HG03045 (cell line): ENCODE results near the gene PCDHB9.
"Not testable (repeated sequence)": the region's sequence is repeated elsewhere in the genome, so short reads cannot be mapped to it uniquely, and the experiment has no call there.

Source experiments
- ATAC-seq: cut with Tn5 transposase; IDR thresholded peaks from one replicate; pipeline ENCODE4 v1.9.1; 2021; ENCODE audit warnings: mild to moderate bottlenecking, moderate library complexity; ENCODE audit not compliant: unreplicated experiment

The PCDHB9 gene

DNA sequence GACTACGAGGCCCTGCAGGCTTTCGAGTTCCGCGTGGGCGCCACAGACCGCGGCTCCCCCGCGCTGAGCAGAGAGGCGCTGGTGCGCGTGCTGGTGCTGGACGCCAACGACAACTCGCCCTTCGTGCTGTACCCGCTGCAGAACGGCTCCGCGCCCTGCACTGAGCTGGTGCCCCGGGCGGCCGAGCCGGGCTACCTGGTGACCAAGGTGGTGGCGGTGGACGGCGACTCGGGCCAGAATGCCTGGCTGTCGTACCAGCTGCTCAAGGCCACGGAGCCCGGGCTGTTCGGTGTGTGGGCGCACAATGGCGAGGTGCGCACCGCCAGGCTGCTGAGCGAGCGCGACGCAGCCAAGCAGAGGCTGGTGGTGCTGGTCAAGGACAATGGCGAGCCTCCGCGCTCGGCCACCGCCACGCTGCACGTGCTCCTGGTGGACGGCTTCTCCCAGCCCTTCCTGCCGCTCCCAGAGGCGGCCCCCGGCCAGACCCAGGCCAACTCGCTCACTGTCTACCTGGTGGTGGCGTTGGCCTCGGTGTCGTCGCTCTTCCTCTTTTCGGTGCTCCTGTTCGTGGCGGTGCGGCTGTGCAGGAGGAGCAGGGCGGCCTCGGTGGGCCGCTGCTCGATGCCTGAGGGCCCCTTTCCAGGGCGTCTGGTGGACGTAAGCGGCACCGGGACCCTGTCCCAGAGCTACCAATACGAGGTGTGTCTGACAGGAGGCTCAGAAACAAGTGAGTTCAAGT, 2.7 kb upstream of the PCDHB9 start:
- ATAC-seq: not testable (repeated sequence)

- ATAC-seq: not testable (repeated sequence)
These were observed 1.7 kb downstream of the PCDHB9 start for GRCh38 chr5:141188682-141189081.

DNA sequence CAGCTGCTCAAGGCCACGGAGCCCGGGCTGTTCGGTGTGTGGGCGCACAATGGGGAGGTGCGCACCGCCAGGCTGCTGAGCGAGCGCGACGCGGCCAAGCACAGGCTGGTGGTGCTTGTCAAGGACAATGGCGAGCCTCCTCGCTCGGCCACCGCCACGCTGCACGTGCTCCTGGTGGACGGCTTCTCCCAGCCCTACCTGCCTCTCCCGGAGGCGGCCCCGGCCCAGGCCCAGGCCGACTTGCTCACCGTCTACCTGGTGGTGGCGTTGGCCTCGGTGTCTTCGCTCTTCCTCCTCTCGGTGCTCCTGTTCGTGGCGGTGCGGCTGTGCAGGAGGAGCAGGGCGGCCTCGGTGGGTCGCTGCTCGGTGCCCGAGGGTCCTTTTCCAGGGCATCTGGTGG, 2.2 kb downstream of the PCDHB9 start:
- ATAC-seq: not testable (repeated sequence)

- ATAC-seq: no peak
These were observed 5.3 kb downstream of the PCDHB9 start, which contains the start of gene PCDHB10 for GRCh38 chr5:141192110-141192725. Gene PCDHB10 (plus strand): TSS chr5:141192353. CDS start chr5:141192553, 200 bp downstream.

GRCh38 chr5:141194332-141194731, 7.4 kb downstream of the PCDHB9 start:
- ATAC-seq: not testable (repeated sequence)

DNA sequence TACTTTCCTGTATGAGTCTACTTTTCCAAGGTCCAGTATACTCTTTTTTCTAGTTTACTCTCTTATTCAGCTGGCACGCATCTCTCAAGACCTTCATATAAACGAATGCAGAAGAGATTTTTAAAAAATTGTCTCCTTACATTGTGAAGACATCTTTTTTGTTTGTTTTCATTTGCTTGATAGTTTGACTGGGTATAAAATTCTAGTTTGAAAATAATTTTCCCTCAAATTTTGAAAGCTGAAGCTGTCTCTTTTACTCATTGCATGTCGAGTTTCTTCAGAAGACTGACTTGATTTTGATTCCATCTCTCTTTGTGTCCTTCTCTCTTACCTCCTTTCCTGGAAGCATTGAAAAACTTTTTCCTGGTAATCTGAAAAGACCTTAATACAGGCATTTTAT, 9.4 kb downstream of the PCDHB9 start:
- no peak for ATAC-seq

GRCh38 chr5:141199359-141200235, 12.6 kb downstream of the PCDHB9 start, which contains the start of gene PCDHB11:
Gene PCDHB11 (plus strand): TSS chr5:141199627. CDS start chr5:141199775, 148 bp downstream.
- no peak for ATAC-seq

GRCh38 chr5:141201126-141201525, 14.2 kb downstream of the PCDHB9 start:
- not testable (repeated sequence) for ATAC-seq

DNA sequence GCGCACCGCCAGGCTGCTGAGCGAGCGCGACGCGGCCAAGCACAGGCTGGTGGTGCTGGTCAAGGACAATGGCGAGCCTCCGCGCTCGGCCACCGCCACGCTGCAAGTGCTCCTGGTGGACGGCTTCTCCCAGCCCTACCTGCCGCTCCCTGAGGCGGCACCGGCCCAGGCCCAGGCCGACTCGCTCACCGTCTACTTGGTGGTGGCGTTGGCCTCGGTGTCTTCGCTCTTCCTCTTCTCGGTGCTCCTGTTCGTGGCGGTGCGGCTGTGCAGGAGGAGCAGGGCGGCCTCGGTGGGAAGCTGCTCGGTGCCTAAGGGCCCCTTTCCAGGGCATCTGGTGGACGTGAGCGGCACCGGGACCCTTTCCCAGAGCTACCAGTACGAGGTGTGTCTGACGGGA, 14.7 kb downstream of the PCDHB9 start:
- not testable (repeated sequence) for ATAC-seq

DNA sequence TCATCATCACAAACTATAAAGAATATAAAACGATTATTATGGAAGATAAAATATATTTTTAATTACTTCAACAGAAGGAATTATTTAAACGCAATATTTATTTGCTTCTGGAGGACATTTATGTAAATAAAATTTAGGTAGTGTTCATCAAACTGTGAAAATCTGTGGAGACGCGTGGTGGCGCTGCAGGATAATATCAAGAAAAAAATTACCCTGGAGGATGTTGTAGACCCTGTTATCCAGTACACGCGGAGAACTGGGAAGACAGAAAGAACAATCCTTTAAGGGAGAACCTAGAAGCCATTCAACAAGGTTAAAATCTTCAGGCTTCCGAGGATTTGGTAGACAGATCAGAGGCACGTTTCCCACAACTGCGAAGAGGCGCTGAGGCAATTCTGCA, 21.5 kb downstream of the PCDHB9 start, which contains the start of gene PCDHB12:
TSS of gene PCDHB12 (plus strand) at position 242 of the 400 bp plus-strand sequence. CDS start 189 bp downstream, outside the sequence.
- no peak for ATAC-seq

- not testable (repeated sequence) for ATAC-seq
These were observed 23.3 kb downstream of the PCDHB9 start for GRCh38 chr5:141210281-141210680.

DNA sequence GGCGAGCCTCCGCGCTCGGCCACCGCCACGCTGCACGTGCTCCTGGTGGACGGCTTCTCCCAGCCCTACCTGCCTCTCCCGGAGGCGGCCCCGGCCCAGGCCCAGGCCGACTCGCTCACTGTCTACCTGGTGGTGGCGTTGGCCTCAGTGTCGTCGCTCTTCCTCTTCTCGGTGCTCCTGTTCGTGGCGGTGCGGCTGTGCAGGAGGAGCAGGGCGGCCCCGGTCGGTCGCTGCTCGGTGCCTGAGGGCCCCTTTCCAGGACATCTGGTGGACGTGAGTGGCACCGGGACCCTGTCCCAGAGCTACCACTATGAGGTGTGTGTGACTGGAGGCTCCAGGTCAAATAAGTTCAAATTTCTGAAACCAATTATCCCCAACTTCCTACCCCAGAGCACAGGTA, 23.9 kb downstream of the PCDHB9 start:
- ATAC-seq: not testable (repeated sequence)

DNA sequence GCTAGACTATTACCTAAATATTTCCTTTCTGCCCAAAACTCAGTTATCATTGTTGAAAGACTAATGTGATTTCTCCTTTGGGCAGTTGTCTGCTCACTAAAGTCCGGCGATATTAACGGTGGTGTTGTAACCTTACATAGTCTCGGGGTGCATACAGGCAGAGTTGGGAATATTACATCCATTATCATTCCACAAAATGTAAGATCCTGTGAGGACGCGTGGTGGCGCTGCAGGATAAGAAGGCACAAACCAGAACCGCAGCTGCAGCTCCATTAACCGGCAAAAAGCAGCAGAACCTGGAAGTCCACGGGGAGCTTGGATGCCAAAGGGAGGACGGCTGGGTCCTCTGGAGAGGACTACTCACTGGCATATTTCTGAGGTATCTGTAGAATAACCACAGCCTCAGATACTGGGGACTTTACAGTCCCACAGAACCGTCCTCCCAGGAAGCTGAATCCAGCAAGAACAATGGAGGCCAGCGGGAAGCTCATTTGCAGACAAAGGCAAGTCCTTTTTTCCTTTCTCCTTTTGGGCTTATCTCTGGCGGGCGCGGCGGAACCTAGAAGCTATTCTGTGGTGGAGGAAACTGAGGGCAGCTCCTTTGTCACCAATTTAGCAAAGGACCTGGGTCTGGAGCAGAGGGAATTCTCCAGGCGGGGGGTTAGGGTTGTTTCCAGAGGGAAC, 26.8 kb downstream of the PCDHB9 start, which contains the start of gene PCDHB13:
TSS of gene PCDHB13 (plus strand) at position 264 of the 684 bp plus-strand sequence. CDS start at position 469, 205 bp downstream.
- not testable (repeated sequence) for ATAC-seq

DNA sequence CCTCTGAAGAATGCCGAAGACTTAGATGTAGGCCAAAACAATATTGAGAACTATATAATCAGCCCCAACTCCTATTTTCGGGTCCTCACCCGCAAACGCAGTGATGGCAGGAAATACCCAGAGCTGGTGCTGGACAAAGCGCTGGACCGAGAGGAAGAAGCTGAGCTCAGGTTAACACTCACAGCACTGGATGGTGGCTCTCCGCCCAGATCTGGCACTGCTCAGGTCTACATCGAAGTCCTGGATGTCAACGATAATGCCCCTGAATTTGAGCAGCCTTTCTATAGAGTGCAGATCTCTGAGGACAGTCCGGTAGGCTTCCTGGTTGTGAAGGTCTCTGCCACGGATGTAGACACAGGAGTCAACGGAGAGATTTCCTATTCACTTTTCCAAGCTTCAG, 27.6 kb downstream of the PCDHB9 start:
- ATAC-seq: not testable (repeated sequence)

DNA sequence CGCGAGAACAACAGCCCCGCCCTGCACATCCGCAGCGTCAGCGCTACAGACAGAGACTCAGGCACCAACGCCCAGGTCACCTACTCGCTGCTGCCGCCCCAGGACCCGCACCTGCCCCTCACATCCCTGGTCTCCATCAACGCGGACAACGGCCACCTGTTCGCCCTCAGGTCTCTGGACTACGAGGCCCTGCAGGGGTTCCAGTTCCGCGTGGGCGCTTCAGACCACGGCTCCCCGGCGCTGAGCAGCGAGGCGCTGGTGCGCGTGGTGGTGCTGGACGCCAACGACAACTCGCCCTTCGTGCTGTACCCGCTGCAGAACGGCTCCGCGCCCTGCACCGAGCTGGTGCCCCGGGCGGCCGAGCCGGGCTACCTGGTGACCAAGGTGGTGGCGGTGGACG, 28.5 kb downstream of the PCDHB9 start:
- not testable (repeated sequence) for ATAC-seq

DNA sequence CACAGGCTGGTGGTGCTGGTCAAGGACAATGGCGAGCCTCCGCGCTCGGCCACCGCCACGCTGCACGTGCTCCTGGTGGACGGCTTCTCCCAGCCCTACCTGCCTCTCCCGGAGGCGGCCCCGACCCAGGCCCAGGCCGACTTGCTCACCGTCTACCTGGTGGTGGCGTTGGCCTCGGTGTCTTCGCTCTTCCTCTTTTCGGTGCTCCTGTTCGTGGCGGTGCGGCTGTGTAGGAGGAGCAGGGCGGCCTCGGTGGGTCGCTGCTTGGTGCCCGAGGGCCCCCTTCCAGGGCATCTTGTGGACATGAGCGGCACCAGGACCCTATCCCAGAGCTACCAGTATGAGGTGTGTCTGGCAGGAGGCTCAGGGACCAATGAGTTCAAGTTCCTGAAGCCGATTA, 29.1 kb downstream of the PCDHB9 start:
- not testable (repeated sequence) for ATAC-seq

- ATAC-seq: no peak
These were observed 36.3 kb downstream of the PCDHB9 start, which contains the start of gene PCDHB14 for GRCh38 chr5:141223112-141223783. Gene PCDHB14 (plus strand): TSS chr5:141223343. CDS start chr5:141223506, 163 bp downstream.

- ATAC-seq: not testable (repeated sequence)
These were observed 37.9 kb downstream of the PCDHB9 start for GRCh38 chr5:141224844-141225243.

GRCh38 chr5:141225421-141225820, 38.5 kb downstream of the PCDHB9 start:
- not testable (repeated sequence) for ATAC-seq
